ENCODE results near the gene SAT2.
"Not testable (repeated sequence)": the region's sequence is repeated elsewhere in the genome, so short reads cannot be mapped to it uniquely, and the experiment has no call there.

Gene SAT2

GRCh38 chr17:7633093-7633492 lies 5.5 kb upstream of the SAT2 start:
- DNase-seq = no peak

GRCh38 chr17:7632492-7632894 lies 4.9 kb upstream of the SAT2 start:
- peak in 1 of 5 donors; percentile 54 for DNase-seq

GRCh38 chr17:7631398-7632380 lies 4.1 kb upstream of the SAT2 start:
- no peak for DNase-seq

DNA sequence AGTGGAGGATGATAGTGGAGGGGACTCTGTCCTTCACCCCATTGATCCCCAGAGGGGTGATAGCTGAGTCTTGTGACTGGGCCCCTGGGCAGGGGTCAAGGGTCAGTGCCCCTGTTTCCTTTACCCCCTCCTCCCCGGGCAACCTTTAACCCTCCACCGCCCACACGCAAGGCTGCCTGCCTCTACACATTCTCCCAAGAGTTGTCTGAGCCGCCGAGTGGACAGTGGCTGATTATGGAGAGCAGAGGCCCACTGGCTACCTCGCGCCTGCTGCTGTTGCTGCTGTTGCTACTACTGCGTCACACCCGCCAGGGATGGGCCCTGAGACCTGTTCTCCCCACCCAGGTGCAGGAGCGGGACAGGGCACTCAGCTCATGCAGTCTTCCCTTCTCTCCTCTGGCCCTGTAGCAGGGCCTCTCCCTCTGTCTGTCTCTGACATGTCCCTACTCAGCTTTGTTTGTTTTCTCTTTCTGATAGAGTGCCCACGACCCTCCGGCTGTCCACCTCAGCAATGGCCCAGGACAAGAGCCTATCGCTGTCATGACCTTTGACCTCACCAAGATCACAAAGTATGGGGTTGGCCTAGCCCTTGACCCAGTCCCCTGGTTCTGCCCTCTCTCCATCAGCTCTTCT lies 2.4 kb upstream of the SAT2 start, which contains the start of gene SHBG:
SHBG (plus strand) TSS at position 197 of the 633 bp plus-strand sequence; CDS start at position 235, 38 bp downstream.
- DNase-seq = no peak

DNA sequence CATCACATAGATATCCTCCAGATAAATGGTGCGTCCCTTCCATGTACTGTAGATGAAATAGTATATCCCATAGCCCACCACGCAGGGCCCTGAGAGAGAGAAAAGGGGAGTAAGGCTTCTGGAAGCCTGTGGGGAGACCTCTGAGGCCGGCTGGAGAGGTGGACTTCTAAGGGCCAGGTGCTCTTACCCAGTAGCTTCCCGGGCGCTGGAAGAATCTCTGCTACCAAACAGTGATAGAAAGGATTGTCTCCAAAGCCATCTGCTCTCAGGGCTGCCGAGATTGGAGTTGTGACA lies 718 bp downstream of the SAT2 start:
- no peak for DNase-seq

DNA sequence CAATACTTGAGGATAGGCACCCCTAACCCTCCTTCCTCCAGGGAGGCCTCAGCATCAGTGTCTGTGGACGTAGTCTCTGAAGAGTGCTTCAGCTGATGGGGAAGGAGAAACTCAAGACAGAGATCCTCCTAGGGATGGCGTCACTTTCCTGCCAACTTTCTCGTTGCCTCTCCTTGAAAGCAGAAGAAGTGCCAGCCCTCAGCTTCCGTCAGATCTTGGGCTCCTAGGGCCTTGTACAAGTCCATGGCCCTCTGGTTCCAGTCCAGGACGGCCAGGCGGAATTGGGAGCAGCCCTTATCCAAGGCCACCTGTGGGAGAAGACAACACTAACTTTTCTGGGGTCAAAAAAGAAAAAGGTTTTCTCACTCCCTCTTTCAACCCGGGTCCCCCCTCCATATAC lies 1.3 kb downstream of the SAT2 start:
- no peak for DNase-seq

- DNase-seq = not testable (repeated sequence)
These were observed 1.9 kb downstream of the SAT2 start for GRCh38 chr17:7625749-7626148.

GRCh38 chr17:7623661-7624060 lies 4.0 kb downstream of the SAT2 start:
- DNase-seq = no peak

- DNase-seq = no peak
These were observed 6.8 kb downstream of the SAT2 start for GRCh38 chr17:7620835-7621234.

GRCh38 chr17:7618608-7619007 lies 9.0 kb downstream of the SAT2 start:
- DNase-seq = no peak

DNA sequence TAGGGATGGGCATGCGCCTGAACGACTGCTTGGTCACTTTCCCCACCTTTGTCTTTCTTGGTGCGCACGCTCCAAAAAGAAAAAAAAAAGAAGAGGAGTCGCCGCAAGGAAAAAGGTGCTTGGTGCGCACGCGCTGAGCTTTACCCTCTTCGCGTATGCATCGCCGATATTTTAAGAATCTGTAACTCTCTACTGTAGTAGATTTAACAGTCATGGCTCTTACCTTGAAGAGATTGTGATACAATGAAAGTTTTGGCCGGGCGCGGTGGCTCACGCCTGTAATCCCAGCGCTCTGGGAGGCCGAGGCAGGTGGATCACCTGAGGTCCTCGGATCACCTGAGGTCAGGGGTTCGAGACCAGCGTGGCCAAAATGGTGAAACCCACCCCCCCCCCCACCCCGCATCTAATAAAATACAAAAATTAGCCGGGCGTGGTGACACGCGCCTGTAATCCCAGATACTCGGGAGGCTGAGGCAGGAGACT lies 12.3 kb downstream of the SAT2 start:
- no peak for DNase-seq

DNA sequence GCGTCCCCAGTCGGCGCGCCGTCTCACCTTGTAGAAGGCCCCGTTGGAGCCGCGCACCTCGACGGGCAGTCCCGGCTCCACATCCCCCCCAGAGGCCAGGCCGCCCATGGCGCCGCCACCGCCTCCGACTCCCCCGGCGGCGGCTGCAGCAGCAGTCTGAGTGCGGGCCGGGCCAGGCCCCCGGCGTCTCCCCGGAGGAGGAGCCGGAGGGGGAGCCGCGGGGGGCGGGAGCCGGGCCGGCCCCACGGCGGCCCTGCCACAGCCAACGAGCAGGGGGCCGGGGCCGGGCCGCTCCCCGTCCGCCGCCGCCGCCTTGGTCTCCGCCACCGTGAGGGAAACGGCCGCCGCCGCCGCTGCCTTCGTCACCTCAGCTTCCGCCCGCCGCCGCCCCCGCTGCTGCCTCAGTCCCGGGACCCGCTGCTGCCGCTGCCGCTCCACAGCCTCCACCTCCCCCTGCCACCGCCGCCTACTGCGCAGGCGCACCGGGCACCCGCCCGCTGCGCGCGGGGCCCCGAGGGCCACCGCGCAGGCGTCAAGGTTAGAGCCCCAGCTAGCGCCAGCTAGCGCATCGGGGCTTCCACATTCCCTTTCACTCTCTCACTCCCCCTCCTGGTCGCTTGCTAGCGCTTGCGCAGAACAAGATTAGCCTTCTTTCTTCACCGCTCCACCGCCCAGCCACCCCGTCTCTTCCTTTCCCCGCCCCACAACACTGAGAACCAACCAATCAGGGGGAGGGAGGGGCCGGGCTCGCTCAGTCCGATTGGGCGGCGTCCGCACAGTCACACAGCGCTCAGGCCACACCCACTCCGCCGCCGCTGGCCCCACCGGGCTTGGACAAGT lies 13.0 kb downstream of the SAT2 start, which contains the start of gene FXR2:
FXR2 (minus strand) TSS at position 473 of the 840 bp plus-strand sequence; CDS start at position 108, 365 bp downstream.
- DNase-seq = peak; percentile 98 to 100 (median 98)

DNA sequence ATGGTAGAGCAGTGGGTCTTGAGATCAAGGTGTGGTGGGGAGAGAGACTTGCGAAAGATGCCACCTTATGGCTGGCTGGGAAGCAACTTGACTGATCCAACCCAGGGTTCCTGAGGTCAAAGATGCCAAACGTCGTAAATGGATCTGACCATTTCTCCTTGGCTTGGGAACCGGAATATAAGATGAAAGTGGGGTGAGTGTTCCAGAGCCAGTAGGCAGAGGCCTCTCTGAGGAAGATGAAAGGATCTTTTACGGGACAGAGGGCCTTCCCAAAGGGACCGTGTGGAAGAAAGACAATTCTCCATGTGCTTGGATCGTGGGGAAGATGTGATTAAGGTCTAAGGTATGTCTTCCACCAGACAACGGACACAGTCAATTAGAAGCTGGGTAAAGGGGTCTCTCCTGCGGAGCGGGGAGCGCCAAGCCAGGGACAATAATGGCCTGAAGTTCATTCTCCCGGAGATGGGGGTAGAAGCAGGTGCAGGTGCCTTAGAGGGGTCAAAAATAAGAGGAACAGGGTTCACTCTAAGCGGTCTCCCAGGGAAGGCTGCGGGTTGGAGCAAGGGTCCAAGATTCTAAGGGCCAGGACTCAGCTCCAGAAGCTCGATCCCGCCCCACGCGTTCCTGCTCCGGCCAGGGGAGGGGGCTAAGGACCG lies 13.7 kb downstream of the SAT2 start:
- DNase-seq = no peak

- DNase-seq = no peak
These were observed 15.4 kb downstream of the SAT2 start for GRCh38 chr17:7612294-7612640.

DNA sequence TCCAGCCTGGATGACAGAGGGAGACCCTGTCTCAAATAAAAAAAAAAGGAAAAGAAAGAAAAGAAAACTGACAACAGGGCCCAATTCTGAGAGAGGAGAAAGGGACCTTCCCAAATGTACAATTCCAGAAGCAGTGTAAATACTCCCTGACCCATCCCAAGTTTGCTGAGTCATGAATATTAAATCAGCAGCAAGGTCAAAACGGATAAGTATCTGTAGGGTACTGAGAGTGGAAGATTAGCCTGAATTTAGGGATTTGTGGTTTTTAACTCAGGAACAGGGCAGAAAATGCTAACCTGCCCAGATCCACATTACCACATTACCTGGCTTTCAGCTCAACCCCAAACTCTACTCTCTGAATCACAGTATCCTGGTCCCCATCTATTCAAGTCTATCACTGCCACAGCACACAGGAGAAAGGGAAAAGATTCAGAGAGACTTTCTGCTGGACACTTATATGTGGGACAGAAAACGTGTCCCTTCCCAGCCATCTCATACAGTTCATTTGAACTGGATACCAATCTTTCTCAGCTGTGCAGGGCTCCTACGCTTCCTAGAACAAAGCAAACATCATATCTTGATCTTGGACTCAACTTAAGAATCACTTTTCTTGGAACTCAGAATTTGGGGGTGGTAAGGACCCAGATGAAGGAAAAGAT lies 15.9 kb downstream of the SAT2 start:
- DNase-seq = no peak

GRCh38 chr17:7610641-7611040 lies 17.0 kb downstream of the SAT2 start:
- no peak for DNase-seq

DNA sequence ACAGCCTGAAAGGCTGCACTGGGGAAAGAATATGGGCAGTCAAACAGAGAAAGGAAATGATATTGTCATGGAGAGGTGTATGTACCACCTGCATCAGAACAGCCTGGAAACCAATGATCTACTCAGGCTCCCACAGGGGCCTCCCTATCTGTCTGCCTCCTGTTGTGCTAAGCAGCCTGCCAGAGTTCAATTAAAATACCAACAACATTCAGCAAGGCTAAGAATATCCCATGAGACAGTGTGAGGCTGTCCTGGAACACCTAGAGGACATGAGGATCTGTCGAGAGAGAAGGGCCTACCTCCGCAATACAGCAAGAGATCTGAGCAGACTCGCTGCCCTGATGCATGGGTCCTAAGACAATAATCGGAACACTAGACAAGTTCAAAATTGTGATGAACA lies 21.3 kb downstream of the SAT2 start:
- no peak for DNase-seq

DNA sequence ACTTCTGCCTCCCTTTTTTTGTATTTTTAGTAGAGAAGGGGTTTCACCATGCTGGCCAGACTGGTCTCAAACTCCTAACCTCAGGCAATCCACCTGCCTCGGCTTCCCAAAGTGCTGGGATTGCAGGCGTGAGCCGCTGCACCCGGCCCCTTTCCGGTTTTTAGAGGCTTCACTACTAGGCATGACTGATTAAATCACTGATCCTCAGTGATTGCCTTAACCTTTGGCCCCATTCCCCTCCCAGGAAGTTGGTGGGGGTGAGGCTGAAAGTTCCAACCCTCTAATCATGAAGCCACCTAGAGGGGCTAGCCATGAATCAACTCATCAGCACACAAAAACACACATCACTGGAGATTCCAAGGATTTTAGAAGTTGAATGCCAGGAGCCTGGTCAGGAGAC lies 30.1 kb downstream of the SAT2 start:
- not testable (repeated sequence) for DNase-seq

DNA sequence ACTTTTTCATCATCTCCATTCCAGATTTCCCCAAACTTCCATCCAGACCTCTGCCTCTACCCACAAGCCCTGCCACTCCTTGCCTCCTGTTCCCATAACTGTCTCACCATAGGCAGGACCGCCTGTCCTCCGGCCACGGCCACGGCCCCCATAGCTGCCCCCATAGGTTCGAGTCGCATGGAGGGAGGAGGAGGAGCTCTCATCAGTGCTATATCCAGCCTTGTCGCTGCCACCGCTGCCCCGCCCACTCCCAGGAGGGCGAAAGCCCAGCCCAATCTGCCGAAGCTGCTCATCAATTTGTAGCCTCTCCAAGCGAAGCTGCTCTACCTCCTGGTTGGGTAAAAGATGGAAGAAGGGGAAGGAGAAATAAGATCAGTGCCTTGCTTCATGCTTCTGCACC lies 34.3 kb downstream of the SAT2 start:
- no peak for DNase-seq

DNA sequence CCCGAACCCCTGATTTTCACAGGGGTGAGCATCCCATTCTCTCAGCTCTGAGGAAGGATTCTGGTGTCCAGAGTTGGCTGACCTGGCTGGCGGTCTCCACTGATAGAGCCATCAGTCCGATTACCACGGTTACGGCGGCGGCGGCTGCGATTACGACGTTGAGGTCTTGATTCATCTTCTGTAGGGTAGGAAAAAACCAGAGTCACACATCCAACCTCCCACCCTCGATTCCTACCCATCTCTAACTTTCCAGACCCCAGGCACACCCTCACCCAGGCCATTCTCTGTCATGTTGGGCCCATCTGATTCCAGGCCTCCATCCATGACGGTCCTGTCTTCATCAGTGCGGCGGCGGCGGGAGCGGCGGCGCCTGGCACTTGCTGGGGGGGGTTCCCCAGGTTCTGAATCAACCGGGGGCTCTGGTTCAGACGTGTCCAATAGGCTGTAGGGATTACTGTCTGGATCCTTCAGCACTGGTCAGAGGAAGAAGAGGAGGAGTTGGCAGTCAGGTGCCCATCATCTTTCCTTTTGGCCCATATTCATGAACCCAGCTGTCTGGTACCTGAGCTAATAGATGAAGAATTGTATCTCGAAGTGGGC lies 35.1 kb downstream of the SAT2 start:
- no peak for DNase-seq

GRCh38 chr17:7591596-7591995 lies 36.0 kb downstream of the SAT2 start:
- DNase-seq = no peak

GRCh38 chr17:7590743-7591142 lies 36.9 kb downstream of the SAT2 start:
- DNase-seq = no peak

All from T-helper 1 cell (primary cell).